Measurements from ENCODE around the gene MCTP2. TPM values are rescaled to one million over a fixed set of nuclear protein-coding genes. Genes with fewer than 3 reads are reported as not detected.

MCTP2 gene
- total RNA-seq, 2 experiments from 2014 or later = 33.7 to 35.1 TPM

- intact Hi-C loops (cut with micrococcal nuclease) = no loop called here
- H3K27ac Mint-ChIP-seq = no peak overlapping the region
- no peaks in the 10 kb centered on the region for H3K4me1 Mint-ChIP-seq (ENCODE audit: low read depth)
- H3K4me3 Mint-ChIP-seq = no peak overlapping the region
- H3K9me3 Mint-ChIP-seq = no peaks in the 10 kb centered on the region
- no peaks in the 10 kb centered on the region for H3K27me3 Mint-ChIP-seq (ENCODE audit: low read depth)
- no peak for DNase-seq
- CTCF ChIA-PET = interaction anchor here (1.7 kb wide), 1 partner anchor 11 kb away, joined by 4 read pairs; no protein-coding TSS in a partner anchor
- H3K36me3 Mint-ChIP-seq (ENCODE audit: low read depth) = peaks cover 23% of the 10 kb centered on the region
These were observed 116.7 kb downstream of the MCTP2 start for GRCh38 chr15:94348084-94348483.

- H3K4me3 Mint-ChIP-seq = no peak overlapping the region
- DNase-seq = no peak
- intact Hi-C loops (cut with micrococcal nuclease) = no loop called here
- no peak overlapping the region for H3K27ac Mint-ChIP-seq
- H3K36me3 Mint-ChIP-seq (ENCODE audit: low read depth) = peaks cover 23% of the 10 kb centered on the region
- H3K9me3 Mint-ChIP-seq = no peaks in the 10 kb centered on the region
- CTCF ChIA-PET = interaction anchor here (0.7 to 0.8 kb wide), 2 partner anchors 27 to 38 kb away, joined by 3 to 5 read pairs; no protein-coding TSS in a partner anchor
- H3K4me1 Mint-ChIP-seq (ENCODE audit: low read depth) = no peaks in the 10 kb centered on the region
- H3K27me3 Mint-ChIP-seq (ENCODE audit: low read depth) = no peaks in the 10 kb centered on the region
These were observed 119.7 kb downstream of the MCTP2 start for GRCh38 chr15:94351031-94351535.

- no peaks in the 10 kb centered on the region for H3K4me1 Mint-ChIP-seq (ENCODE audit: low read depth)
These were observed 121.5 kb downstream of the MCTP2 start for GRCh38 chr15:94352636-94353487.

GRCh38 chr15:94353488-94353820 is 122.1 kb downstream of the MCTP2 start:
- CTCF ChIA-PET = no interaction called here
- no peak overlapping the region for H3K27ac Mint-ChIP-seq
- H3K4me1 Mint-ChIP-seq (ENCODE audit: low read depth) = no peaks in the 10 kb centered on the region
- no peaks in the 10 kb centered on the region for H3K27me3 Mint-ChIP-seq (ENCODE audit: low read depth)
- H3K36me3 Mint-ChIP-seq (ENCODE audit: low read depth) = peaks cover 22% of the 10 kb centered on the region
- H3K4me3 Mint-ChIP-seq = no peak overlapping the region
- H3K9me3 Mint-ChIP-seq = no peaks in the 10 kb centered on the region
- intact Hi-C loops (cut with micrococcal nuclease) = no loop called here
- DNase-seq = no peak

More at GRCh38 chr15:94352636-94353487, 121.5 kb downstream of the MCTP2 start:
- CTCF ChIA-PET = no interaction called here
- H3K27ac Mint-ChIP-seq = no peak overlapping the region
- no peak for DNase-seq
- H3K9me3 Mint-ChIP-seq = no peaks in the 10 kb centered on the region
- intact Hi-C loops (cut with micrococcal nuclease) = no loop called here
- H3K27me3 Mint-ChIP-seq (ENCODE audit: low read depth) = no peaks in the 10 kb centered on the region
- peaks cover 23% of the 10 kb centered on the region for H3K36me3 Mint-ChIP-seq (ENCODE audit: low read depth)
- no peak overlapping the region for H3K4me3 Mint-ChIP-seq

GRCh38 chr15:94354655-94355054 is 123.3 kb downstream of the MCTP2 start:
- intact Hi-C loops (cut with micrococcal nuclease) = no loop called here
- H3K36me3 Mint-ChIP-seq (ENCODE audit: low read depth) = peaks cover 16% of the 10 kb centered on the region
- DNase-seq = no peak
- CTCF ChIA-PET = no interaction called here
- no peak overlapping the region for H3K27ac Mint-ChIP-seq
- H3K27me3 Mint-ChIP-seq (ENCODE audit: low read depth) = no peaks in the 10 kb centered on the region
- H3K9me3 Mint-ChIP-seq = no peaks in the 10 kb centered on the region
- H3K4me3 Mint-ChIP-seq = no peak overlapping the region
- no peaks in the 10 kb centered on the region for H3K4me1 Mint-ChIP-seq (ENCODE audit: low read depth)

- intact Hi-C loops (cut with micrococcal nuclease) = no loop called here
- CTCF ChIA-PET = interaction anchor here (2.0 kb wide), 1 partner anchor 13 kb away, joined by 4 read pairs; no protein-coding TSS in a partner anchor
- Mint-ChIP-seq H3K9me3 (no peaks in the 10 kb centered on the region), H3K4me3 (no peak overlapping the region), H3K27me3 (ENCODE audit: low read depth) (no peaks in the 10 kb centered on the region), H3K36me3 (ENCODE audit: low read depth) (peaks cover 13% of the 10 kb centered on the region), H3K4me1 (ENCODE audit: low read depth) (no peaks in the 10 kb centered on the region), H3K27ac (no peak overlapping the region)
- no peak for DNase-seq
These were observed 128.4 kb downstream of the MCTP2 start for GRCh38 chr15:94359716-94360115.

GRCh38 chr15:94360251-94360685 is 128.9 kb downstream of the MCTP2 start:
- intact Hi-C loops (cut with micrococcal nuclease) = no loop called here
- CTCF ChIA-PET = interaction anchor here (0.5 kb wide), 1 partner anchor 365 kb away, joined by 3 read pairs; no protein-coding TSS in a partner anchor
- no peak overlapping the region for H3K4me3 Mint-ChIP-seq
- H3K27ac Mint-ChIP-seq = no peak overlapping the region
- H3K9me3 Mint-ChIP-seq = no peaks in the 10 kb centered on the region
- no peaks in the 10 kb centered on the region for H3K27me3 Mint-ChIP-seq (ENCODE audit: low read depth)
- no peak for DNase-seq
- H3K36me3 Mint-ChIP-seq (ENCODE audit: low read depth) = peaks cover 13% of the 10 kb centered on the region
- no peaks in the 10 kb centered on the region for H3K4me1 Mint-ChIP-seq (ENCODE audit: low read depth)

GRCh38 chr15:94362385-94363092 is 131.2 kb downstream of the MCTP2 start:
- no peak for DNase-seq
- CTCF ChIA-PET = interaction anchor here (0.7 kb wide), 1 partner anchor 23 kb away, joined by 4 read pairs; no protein-coding TSS in a partner anchor
- no peaks in the 10 kb centered on the region for H3K27me3 Mint-ChIP-seq (ENCODE audit: low read depth)
- intact Hi-C loops (cut with micrococcal nuclease) = no loop called here
- H3K36me3 Mint-ChIP-seq (ENCODE audit: low read depth) = peaks cover 16% of the 10 kb centered on the region
- H3K9me3 Mint-ChIP-seq = no peaks in the 10 kb centered on the region
- no peak overlapping the region for H3K27ac Mint-ChIP-seq
- no peaks in the 10 kb centered on the region for H3K4me1 Mint-ChIP-seq (ENCODE audit: low read depth)
- no peak overlapping the region for H3K4me3 Mint-ChIP-seq

- no peak for DNase-seq
- CTCF ChIA-PET = no interaction called here
- Mint-ChIP-seq H3K9me3 (no peaks in the 10 kb centered on the region), H3K4me3 (no peak overlapping the region), H3K27ac (no peak overlapping the region), H3K36me3 (ENCODE audit: low read depth) (peaks cover 15% of the 10 kb centered on the region), H3K4me1 (ENCODE audit: low read depth) (no peaks in the 10 kb centered on the region), H3K27me3 (ENCODE audit: low read depth) (no peaks in the 10 kb centered on the region)
- intact Hi-C loops (cut with micrococcal nuclease) = no loop called here
These were observed 132.0 kb downstream of the MCTP2 start for GRCh38 chr15:94363382-94363781.

GRCh38 chr15:94366781-94367180 is 135.4 kb downstream of the MCTP2 start:
- Mint-ChIP-seq H3K27ac (peak overlapping the region; percentile 31), H3K36me3 (ENCODE audit: low read depth) (peaks cover 20% of the 10 kb centered on the region), H3K4me1 (ENCODE audit: low read depth) (no peaks in the 10 kb centered on the region), H3K9me3 (no peaks in the 10 kb centered on the region), H3K27me3 (ENCODE audit: low read depth) (no peaks in the 10 kb centered on the region), H3K4me3 (no peak overlapping the region)
- CTCF ChIA-PET = no interaction called here
- no peak for DNase-seq
- intact Hi-C loops (cut with micrococcal nuclease) = no loop called here

GRCh38 chr15:94367726-94368535 is 136.6 kb downstream of the MCTP2 start:
- Mint-ChIP-seq H3K4me1 (ENCODE audit: low read depth) (no peaks in the 10 kb centered on the region), H3K4me3 (no peak overlapping the region), H3K9me3 (no peaks in the 10 kb centered on the region), H3K27me3 (ENCODE audit: low read depth) (no peaks in the 10 kb centered on the region), H3K36me3 (ENCODE audit: low read depth) (peaks cover 24% of the 10 kb centered on the region), H3K27ac (no peak overlapping the region)
- CTCF ChIA-PET = interaction anchor here (0.7 kb wide), 1 partner anchor 297 kb away, joined by 3 read pairs; no protein-coding TSS in a partner anchor
- no peak for DNase-seq
- intact Hi-C loops (cut with micrococcal nuclease) = no loop called here
